ENCODE measurements around the gene NR2F2.
A peak's percentile ranks its signal among the peaks of the same experiment; 100 is the strongest.

GRCh38 chr15:96330450-96331143 lies at the start of gene NR2F2:
- TF ChIP-seq CTCF (IDR thresholded peaks at IDR 0.05; ENCODE audit: poor library complexity, severe bottlenecking) (no peak), EP300 (conservative IDR thresholded peaks at IDR 0.05; ENCODE audit: poor library complexity, severe bottlenecking) (peak; percentile 21), TAF1 (IDR thresholded peaks at IDR 0.05; ENCODE audit: low read depth) (no peak), RAD21 (conservative IDR thresholded peaks at IDR 0.05) (peak; percentile 40)

All from neural cell (in vitro differentiated cells).